Left renal cortex interstitium (tissue), 4 donors: ENCODE results near the gene TMEM101. TPM values are rescaled to one million over a fixed set of nuclear protein-coding genes. Genes with fewer than 3 reads are reported as not detected.
"Not testable (repeated sequence)": the region's sequence is repeated elsewhere in the genome, so short reads cannot be mapped to it uniquely, and the experiment has no call there.

Source experiments
- DNase-seq, 4 donors: peaks; one replicate each; pipeline ENCODE4 v3.0.0-alpha.2; 2013; ENCODE audit warnings: low read depth in 4 of 4, low spot score in 2 of 4, missing footprints in 1 of 4
- polyA plus RNA-seq, 4 donors: library from polyadenylated mRNA; unstranded; fragments of 120-200 nt; gene quantifications; one replicate each; pipeline ENCODE4 v1.2.1, GENCODE V29; 2013; ENCODE audit not compliant: insufficient read length in 4 of 4

Gene TMEM101
- polyA plus RNA-seq, 4 donors = 40.7 to 48.5 (median 46.9) TPM

DNA sequence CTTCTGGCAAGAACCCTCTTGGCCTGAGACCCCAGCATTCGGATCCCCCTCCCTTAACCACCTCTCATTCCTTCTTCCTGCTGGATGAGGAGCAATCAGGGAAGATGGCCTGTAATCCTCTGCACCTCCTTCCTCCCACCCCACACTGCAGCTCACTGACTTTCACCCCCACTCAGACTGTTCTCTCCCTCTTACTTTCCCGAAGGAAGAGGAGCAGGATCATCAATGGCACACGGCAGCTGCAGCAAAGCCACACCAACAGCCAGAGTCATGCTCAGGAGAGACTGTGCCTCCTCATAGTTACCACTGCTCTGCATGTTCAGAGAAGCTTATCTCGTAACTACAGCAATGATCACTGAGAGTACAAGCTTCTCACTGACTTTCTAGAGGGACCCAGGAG is 10.1 kb upstream of the TMEM101 start:
- no peak for DNase-seq

DNA sequence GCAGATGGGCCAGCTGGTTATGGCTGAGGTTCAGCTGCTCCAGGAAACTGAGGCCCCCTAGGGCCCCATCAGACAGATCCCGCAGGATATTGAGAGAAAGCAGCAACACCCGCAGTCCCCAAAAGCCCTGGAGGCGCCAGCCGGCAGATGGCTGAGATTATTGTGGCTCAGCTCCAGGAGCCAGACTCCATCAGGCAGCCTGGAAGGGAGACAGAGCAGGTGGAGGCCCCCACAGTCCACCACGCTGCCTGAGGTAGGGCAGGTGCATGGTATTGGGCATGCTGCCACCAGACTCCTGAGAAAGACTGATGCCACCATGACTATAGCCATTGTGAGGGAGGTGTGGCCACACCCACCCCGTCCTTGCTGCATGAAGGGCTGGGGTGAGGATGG is 9.5 kb upstream of the TMEM101 start:
- DNase-seq = no peak

DNA sequence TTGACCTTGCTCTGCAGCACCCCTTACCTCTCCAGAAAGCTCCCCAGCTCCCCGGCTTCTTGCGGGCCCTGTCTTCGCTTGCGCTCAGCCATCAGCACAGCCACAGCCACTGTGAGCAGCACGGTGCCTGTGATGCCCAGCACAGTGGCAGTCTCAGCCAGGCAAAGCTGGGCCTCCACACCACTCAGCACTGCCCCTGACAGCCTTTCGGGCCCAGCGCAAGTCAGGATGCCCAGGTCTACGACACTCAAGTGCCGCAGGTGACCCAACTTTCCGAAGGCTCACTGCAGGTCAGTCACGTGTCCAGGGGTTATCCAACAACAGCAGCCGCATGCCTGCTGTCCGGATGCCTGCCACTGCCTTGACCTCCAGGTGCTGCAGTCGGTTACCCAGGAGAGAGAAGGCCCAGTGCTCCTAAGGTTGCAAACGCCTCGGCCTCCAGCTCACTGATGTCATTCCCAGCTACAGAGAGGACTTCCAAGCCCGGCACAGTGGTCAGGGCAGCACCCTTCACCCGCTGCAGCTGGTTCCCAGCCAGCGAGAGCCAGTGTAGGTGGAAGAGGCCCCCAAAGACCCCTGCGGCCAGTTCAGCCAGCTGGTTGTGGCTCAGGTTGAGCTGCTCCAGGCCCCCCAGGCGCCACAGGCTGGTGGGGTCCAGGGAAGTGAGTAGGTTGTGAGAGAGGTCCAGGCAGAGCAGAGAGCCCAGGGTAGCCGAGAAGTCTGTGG is 8.9 kb upstream of the TMEM101 start:
- DNase-seq = no peak

DNA sequence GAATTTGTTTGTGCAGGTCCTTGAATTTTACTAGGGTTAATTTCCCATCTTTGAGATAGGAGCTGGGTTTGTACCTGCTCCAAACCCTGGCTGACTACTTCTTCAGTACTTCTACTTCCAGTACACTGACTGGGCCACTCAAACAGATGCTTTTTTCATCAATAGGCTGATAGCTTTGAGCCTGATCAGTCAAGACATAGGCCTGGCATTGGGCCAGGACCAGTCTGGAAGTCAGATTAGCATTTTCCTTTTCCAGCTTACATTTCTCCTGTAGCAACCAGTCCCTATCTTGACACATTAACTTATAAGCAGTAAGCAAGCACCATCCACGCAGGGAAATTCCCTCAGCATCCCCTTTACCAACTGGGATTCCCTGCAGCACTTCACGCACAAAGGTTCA is 7.5 kb upstream of the TMEM101 start:
- DNase-seq = no peak

DNA sequence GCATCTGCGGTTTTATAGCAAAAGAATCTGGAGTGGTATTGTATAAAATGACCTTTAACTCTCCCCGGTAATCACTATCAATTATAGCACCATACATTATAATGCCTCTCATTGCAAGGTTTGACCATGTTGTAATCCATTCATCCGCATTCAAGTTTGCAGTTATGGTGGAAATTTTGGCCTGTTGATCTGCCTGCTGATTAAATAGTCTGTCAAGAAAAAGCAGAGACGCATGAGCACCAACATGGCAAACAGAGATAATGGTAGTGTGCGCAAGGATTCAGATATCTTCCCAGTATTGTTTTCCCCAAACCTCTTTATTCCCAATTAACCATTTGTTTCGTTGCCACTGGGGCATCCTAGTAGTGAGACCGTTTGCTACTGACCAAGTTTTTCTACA is 6.5 kb upstream of the TMEM101 start:
- DNase-seq = not testable (repeated sequence)

DNA sequence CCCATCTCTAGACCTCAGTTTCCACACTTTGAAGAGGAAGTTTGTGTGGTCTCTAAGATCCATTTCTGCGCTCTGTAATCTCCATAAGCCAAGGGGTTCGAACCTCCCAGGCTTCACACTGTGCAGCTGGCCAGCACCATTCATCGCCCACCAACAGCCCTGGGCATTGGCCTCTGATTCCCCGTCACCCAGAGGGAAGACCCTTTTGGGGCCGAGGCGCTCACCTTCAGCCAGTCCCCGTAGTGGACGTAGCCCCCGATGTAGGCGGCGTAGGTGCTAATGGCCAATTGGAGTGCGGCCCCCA is 678 bp downstream of the TMEM101 start:
- DNase-seq = no peak

DNA sequence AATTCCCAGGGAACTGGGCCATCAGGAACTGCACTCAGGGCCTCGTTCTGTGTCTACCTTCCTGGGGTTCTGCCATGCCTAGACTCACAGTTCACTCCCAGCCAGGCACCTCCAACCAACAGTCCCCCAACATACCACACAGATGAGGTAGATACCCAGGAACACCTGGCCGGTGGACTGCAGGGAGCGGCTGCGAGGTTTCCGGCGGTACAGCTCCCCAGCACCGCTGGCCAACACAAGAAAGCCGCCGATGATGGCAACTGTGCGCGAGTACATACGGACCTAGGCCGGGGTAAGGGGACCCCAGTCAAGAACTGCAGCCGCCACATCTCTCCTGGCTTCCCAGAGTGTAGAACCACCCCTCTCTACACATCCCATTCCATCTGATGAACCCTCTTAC is 1.9 kb downstream of the TMEM101 start:
- no peak for DNase-seq

DNA sequence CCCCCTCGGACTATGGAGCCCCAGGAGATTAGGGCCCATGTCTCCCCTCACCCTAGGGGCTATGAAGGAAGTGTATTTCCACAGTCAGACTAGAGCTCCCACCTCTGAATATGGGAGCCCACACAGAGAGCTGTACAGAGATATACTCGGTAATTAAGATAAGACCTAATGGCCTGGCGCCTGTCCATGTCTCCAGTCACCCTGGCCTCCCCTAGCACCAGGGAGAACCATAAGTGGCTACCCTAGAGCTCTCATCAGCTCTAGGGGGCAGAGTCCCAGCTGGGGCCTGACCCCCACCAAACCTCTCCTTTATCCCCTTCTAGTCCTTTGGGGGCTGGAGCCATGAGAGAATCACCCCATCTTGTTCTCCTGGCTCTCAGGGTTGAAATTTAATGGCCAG is 2.4 kb downstream of the TMEM101 start:
- DNase-seq = no peak

DNA sequence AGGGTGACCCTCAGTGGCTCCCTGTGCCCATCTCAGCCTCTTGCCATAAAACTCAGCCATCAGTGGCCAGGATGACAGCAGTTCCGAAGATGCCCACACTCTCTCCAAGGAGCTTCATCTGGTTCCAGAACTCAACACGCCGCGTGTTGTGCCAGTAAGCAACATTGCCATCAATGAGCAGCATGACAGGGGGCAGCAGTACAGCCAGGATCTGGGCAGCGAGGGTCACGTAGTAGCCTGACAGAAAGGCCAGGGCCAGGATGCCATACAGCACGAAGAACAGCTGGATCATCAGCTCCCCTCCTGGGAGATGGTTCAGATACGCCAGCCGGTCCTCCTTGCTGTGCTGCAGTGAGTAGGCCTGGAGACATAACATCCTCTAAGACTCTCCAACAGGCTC is 2.9 kb downstream of the TMEM101 start:
- no peak for DNase-seq

DNA sequence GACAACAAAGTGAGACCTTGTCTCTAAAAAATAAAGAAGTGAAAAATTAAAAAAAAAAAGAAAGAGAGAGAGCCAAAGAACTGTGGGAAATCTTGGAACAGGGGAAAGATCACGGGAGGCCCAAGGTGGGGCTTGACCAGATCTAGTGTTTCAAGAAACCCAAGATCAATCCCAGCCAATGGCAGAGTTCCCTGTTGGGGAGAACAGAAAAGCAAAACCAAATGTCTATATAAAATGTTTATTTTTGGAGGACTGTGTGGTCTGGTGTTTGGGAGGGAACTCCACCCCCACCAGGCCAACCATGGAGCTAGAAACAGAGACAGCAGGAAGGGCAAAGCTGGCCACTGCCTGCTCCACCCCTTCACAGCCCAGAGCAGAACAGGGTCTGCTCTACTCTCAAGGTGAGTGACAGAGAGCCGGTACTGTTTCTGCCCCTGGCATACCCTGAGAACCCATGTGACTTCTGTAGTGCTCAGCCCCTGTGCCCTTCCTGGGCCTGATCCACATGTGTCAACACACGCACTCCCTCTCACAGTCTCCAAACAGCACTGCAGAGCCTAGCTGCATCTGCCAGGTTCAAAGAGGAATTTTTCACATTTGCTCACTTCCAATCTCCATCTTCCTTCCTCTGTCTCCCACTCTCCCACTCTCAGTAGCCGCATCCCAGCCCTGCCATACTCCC is 3.7 kb downstream of the TMEM101 start:
- DNase-seq = no peak

DNA sequence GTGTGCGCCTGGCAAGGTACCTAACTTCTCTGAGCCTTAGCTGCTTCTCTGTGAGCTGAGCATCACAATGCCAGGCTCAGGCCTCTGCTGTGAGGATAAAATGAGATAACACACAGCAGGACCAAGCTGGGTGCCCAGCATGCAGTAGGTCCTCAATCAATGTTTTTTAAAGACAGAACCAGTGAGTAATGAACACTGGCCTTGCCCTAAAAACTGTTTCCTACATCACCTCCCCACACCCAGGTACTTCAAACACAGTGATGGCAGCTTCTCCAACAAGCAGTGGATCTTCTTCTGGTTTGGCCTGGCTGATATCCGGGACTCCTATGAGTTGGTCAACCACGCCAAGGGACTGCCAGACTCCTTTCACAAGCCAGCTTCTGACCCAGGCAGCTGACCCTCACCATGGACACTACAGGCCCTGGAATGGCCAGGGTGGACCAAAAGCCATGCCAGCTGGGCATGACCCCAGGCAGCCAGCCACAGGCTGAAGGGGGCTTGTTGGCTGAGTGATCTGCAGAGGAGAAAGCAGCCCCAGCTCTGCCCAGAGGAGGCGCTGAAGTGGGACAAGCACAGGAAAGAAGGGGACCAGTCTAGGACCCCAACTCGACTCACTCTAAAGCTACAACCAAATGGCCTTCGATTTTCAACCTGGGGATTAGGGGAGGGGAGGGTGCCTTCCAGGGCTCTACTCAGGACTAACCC is 6.4 kb downstream of the TMEM101 start:
- no peak for DNase-seq

DNA sequence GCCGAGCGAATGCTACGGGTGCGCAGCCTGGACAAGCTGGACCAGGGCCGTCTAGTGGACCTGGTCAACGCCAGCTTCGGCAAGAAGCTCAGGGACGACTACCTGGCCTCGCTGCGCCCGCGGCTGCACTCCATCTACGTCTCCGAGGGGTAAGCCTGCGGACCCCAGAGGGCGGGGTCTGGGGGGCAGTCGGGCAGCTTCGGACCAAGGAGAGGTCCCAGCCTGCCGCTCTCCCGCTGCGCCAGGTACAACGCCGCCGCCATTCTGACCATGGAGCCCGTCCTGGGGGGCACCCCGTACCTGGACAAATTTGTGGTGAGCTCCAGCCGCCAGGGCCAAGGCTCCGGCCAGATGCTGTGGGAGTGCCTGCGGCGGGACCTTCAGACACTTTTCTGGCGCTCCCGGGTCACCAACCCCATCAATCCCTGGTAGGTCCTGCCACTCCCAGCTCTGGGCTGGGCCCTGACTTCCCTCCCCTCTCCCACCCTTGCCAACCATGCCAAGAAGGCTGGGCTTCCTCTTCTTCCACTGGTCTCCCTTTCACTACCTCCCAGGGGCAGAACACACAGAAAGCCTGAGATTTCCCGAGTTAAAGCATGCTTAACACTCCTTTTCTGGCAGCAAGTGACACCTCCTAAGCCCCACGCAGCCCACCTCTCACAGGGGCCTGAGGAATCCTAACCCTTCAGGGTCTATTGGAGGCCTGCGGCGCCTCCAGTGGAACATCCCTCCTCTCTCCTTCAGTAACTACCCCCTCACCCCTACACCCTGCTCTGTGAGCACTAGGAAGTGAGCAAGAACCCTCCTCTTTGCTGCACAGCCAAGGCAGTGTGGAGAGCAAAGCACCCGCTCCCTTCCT is 7.2 kb downstream of the TMEM101 start:
- no peak for DNase-seq

DNA sequence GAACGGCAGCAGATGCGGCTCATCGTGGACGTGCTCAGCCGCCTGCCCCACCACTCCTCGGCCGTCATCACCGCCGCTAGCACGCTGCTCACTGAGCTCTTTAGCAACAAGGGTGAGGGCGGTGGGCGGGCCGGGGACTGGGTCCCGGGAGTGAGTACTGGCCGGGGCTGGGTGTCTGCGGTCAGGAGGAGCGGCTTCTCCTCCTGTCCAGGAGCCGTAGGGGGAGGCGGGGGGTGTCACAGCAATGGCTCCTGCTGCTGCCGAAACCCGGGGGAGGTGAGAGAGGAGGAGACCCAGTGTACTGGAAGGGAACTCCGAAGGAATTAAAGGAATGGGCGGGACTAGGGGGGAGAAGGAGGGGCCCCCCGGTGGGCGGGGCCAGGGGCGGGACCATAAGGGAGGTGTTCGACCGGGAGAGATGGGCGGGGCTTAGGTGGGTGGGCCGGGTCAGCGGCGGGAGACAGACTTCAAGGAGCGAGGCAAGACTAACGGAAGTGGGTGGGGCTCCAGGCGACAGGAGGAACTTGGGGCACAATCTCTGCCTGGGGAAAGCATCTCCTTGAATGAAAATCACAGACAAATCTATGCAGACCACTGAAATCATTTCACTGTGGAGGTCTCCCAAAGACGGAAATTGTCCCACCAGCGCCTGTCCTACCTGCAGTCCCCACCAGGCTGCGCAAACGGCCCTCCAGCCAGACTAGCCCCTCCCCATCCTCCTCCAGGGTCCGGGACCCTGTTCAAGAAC is 8.0 kb downstream of the TMEM101 start:
- peak; percentile 89 to 94 (median 90) for DNase-seq

DNA sequence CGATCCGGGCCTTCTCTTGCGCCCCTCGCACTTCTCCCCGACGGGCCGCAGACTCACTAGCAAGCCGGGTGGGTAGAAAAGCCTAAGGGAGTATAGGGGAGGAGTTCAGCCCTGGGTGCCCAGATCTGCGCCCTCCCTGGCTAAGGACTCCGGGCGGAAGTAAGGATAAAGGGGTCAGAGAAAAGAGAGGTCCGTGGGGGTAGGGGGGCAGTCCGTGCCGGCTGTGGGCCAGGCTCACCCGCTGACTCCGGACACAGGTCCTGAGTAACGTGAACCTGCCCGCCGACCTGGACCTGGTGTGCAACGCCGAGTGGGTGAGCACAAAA is 8.5 kb downstream of the TMEM101 start:
- no peak for DNase-seq

DNA sequence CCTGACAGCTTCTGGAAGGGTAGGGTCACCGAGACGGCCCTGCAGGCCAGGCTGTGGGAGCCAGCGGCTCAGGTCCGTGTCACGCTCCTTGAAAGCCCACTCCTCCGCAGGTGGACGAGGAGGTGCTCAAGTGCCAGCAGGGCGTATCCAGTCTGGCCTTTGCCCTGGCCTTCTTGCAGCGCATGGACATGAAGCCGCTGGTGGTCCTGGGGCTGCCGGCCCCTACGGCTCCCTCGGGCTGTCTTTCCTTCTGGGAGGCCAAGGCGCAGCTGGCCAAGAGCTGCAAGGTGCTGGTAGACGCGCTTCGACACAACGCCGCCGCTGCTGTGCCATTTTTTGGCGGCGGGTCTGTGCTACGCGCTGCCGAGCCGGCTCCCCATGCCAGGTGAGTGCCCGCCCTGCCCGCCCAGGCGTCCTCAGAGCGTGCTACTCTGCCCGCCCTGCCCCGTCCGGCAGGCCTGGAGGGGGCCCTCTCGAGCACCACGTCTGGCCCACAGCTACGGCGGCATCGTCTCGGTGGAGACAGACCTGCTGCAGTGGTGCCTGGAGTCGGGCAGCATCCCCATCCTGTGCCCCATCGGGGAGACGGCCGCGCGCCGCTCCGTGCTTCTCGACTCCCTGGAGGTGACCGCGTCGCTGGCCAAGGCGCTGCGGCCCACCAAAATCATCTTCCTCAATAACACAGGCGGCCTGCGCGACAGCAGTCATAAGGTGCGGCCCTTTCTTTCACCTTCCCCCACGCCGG is 9.1 kb downstream of the TMEM101 start:
- no peak for DNase-seq

DNA sequence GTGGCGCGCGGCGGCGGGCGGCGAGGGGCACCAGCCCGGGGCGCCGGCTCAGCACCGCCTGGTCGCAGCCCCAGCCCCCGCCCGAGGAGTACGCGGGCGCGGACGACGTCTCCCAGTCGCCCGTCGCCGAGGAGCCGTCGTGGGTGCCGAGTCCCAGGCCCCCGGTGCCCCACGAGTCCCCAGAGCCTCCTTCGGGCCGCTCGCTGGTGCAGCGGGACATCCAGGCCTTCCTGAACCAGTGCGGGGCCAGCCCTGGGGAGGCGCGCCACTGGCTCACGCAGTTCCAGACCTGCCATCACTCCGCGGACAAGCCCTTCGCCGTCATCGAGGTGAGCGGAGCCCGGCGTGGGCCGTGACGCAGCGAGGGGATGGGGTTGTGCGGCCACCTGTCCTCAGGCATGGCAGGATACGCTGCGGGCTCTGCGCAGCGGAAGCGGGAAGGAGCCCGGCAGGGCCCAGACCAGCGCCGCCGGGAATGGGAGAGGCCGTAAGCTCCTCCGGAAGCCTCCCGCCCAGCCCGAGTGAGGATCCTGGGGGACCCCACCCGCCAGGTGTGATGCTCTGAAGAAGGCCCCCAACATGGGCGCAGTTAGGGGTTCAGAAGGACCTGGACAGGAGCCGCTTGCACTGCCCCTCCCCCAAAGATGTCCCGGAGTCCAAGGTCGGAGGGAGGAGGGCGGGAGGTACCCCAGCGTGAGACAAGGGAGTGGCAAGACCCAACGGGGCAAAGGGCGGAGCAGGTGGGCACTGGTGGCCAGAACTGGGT is 9.8 kb downstream of the TMEM101 start:
- DNase-seq = no peak

DNA sequence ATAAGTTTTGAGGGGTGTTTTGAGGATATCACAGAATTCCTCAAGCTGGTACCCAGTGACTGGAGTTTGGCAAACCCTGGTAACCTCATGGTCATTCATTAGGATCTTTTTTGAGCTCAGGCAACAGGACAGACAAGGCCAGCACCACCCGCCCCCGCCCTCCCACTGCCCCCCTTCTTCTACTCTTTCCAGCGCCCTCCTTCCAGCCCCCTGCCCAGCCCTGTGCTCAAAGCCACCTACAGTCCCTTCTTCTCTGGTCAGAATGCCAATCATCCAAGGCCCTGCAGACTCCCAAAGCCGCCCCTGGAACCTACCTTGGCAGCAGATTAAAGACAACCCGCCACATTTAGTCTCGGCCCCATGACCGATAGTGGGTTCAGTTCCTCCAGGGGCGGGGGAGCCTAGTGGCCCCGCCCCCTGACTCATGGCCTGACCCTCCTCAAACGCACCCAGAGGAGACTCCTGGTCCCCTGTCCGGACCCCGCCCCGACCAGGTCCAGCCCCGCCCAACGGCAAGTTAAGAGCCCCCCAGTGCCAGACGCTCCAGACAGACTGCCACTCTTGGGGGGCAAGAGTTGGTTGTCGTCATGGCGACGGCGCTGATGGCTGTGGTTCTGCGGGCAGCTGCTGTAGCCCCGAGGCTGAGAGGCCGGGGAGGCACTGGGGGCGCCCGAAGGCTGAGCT is 10.5 kb downstream of the TMEM101 start, which contains the start of gene NAGS:
Gene NAGS, plus strand, starts transcription at position 546 of the 684 bp plus-strand sequence. Its CDS starts 42 bp downstream, at position 588.
- no peak for DNase-seq

DNA sequence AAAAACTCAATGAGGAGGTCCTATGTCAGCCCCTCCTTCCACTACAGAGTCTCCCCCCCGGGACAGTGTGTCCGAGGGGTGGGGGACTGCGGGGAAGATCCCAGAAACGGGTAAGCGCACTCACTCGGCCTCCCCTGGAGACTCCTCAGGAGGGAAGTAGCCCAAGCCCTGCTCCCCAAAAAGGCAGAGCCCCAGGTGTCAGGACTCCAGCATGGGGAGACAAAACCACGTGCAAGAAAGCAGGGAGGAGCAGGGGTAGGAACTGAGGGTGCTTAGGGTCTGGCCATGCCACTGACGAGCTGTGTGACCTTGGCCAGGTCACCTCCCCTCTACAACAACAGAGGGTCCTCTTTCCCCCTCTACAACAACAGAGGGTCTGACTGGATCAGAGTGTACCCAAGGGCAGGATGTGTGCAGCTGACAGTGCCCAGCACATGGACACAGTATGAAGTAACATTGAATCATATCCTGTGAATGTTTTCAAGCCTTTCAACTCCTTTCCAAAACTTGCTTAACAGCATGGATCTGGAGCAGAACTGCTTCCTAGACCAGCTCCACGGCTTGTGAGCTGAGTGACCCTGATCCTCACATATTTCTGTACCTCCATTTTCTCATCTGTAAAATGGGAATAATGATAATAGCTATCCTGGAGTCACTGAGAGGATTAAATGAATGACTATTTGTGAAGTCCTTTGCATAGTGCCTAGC is 12.5 kb downstream of the TMEM101 start:
- no peak for DNase-seq
